A673 (cell line): ENCODE results near the gene PVALEF. TPM values are rescaled to one million over a fixed set of nuclear protein-coding genes. Genes with fewer than 3 reads are reported as not detected.

ENCODE experiments used
- BruUV-seq: library from RNA; stranded (reverse); fragments of 400-500 nt; replicated peaks from 2 replicates; lab custom pipeline; 2021; lab: Mats Ljungman, UMichigan
- CTCF ChIA-PET: fragments of 300-600 bp; sonication (Branson Sonifier 250); formaldehyde crosslinking; loops from one replicate; lab custom pipeline; 2022; ENCODE audit warnings: antibody characterized with exemption; lab: Charles Lee
- POLR2A ChIA-PET: fragments of 300-600 bp; sonication (Branson Sonifier 250); formaldehyde crosslinking; loops from one replicate; lab custom pipeline; 2022; ENCODE audit warnings: antibody characterized with exemption; ENCODE audit not compliant: low non-redundant PET; lab: Charles Lee
- DNase-seq: peaks from one replicate; pipeline ENCODE4 v3.0.0-alpha.2; 2015; ENCODE audit warnings: low spot score
- H3K27ac ChIP-seq: fragments of 200-600 bp; sonication (generic); 2 replicates; pipeline ENCODE4 v1.5.1; 2016; ENCODE audit warnings: mixed run types, low read depth, mild to moderate bottlenecking, mixed read lengths, antibody characterized with exemption, low read length; ENCODE audit not compliant: poor library complexity, severe bottlenecking
- H3K27me3 ChIP-seq: fragments of 200-600 bp; sonication (generic); replicated peaks from 2 replicates; pipeline ENCODE4 v1.6.1; 2017; ENCODE audit warnings: mixed run types, low read depth, mild to moderate bottlenecking, mixed read lengths, antibody characterized with exemption, low read length; ENCODE audit not compliant: insufficient read depth, poor library complexity
- H3K36me3 ChIP-seq: fragments of 200-600 bp; sonication (generic); 2 replicates; pipeline ENCODE4 v1.6.1; 2016; ENCODE audit warnings: mixed run types, mild to moderate bottlenecking, mixed read lengths, antibody characterized with exemption, low read length; ENCODE audit not compliant: insufficient read depth, poor library complexity, severe bottlenecking
- H3K4me1 ChIP-seq: fragments of 200-600 bp; sonication (generic); 2 replicates; pipeline ENCODE4 v1.6.1; 2017; ENCODE audit warnings: mixed run types, mild to moderate bottlenecking, mixed read lengths, antibody characterized with exemption, low read length; ENCODE audit not compliant: insufficient read depth, poor library complexity, severe bottlenecking
- H3K4me3 ChIP-seq: fragments of 200-600 bp; sonication (generic); 2 replicates; pipeline ENCODE4 v1.5.1; 2016; ENCODE audit warnings: low read depth, mixed run types, mild to moderate bottlenecking, mixed read lengths, low read length; ENCODE audit not compliant: poor library complexity, severe bottlenecking
- H3K9me3 ChIP-seq: fragments of 200-600 bp; sonication (generic); 2 replicates; pipeline ENCODE4 v1.6.1; 2016; ENCODE audit warnings: mixed run types, low read depth, mild to moderate bottlenecking, mixed read lengths, antibody characterized with exemption, low read length; ENCODE audit not compliant: poor library complexity, severe bottlenecking
- EZH2 ChIP-seq: fragments of 200-600 bp; sonication (generic); IDR thresholded peaks from 2 replicates; pipeline ENCODE4 v1.6.1; 2017; ENCODE audit warnings: borderline replicate concordance, low read depth, mild to moderate bottlenecking, mixed read lengths, antibody characterized with exemption, low read length; ENCODE audit not compliant: poor library complexity, severe bottlenecking
- intact Hi-C: fragments of 100-400 bp; cut with micrococcal nuclease; formaldehyde crosslinking; loops from one replicate; pipeline ENCODE4 v1.10.0; 2022; ENCODE audit not compliant: unreplicated experiment
- total RNA-seq: library from RNA; stranded (reverse); gene quantifications from 2 replicates; pipeline ENCODE4 v1.2.3, GENCODE V29; 2021
- TF ChIP-seq, protein P1 (sequence below): fragments of 300-800, 200-600 bp; sonication (generic); conservative IDR thresholded peaks from 2 replicates; pipeline ENCODE4 v1.5.1; 2017; ENCODE audit warnings: low read depth, mild to moderate bottlenecking, antibody characterized with exemption, low read length, moderate library complexity, mixed read lengths

The PVALEF gene
- total RNA-seq, 1 experiment from 2014 or later: not detected

- no peaks in the 10 kb centered on the region for H3K36me3 ChIP-seq
- ChIA-PET CTCF (no interaction called here), POLR2A (no interaction called here)
- H3K9me3 ChIP-seq: no peaks in the 10 kb centered on the region
- TF ChIP-seq EZH2: no peak
- TF ChIP-seq, protein P1, sequence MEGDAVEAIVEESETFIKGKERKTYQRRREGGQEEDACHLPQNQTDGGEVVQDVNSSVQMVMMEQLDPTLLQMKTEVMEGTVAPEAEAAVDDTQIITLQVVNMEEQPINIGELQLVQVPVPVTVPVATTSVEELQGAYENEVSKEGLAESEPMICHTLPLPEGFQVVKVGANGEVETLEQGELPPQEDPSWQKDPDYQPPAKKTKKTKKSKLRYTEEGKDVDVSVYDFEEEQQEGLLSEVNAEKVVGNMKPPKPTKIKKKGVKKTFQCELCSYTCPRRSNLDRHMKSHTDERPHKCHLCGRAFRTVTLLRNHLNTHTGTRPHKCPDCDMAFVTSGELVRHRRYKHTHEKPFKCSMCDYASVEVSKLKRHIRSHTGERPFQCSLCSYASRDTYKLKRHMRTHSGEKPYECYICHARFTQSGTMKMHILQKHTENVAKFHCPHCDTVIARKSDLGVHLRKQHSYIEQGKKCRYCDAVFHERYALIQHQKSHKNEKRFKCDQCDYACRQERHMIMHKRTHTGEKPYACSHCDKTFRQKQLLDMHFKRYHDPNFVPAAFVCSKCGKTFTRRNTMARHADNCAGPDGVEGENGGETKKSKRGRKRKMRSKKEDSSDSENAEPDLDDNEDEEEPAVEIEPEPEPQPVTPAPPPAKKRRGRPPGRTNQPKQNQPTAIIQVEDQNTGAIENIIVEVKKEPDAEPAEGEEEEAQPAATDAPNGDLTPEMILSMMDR: no peak
- no peaks in the 10 kb centered on the region for H3K27me3 ChIP-seq
- no peak for DNase-seq
- peaks cover 8% of the 10 kb centered on the region for H3K4me1 ChIP-seq
- BruUV-seq: no TSS peak
- no peak overlapping the region for H3K4me3 ChIP-seq
- no peak overlapping the region for H3K27ac ChIP-seq
- intact Hi-C loops: no loop called here
These were observed 53.2 kb downstream of the PVALEF start for GRCh38 chr17:81218459-81218858.

GRCh38 chr17:81218991-81219390 lies 53.7 kb downstream of the PVALEF start:
- Histone ChIP-seq H3K27ac (no peak overlapping the region), H3K27me3 (no peaks in the 10 kb centered on the region), H3K36me3 (no peaks in the 10 kb centered on the region), H3K4me3 (no peak overlapping the region), H3K4me1 (peaks cover 10% of the 10 kb centered on the region), H3K9me3 (no peaks in the 10 kb centered on the region)
- ChIA-PET CTCF (no interaction called here), POLR2A (no interaction called here)
- BruUV-seq: no TSS peak
- DNase-seq: no peak
- no peak for TF ChIP-seq EZH2
- TF ChIP-seq, protein P1: no peak
- intact Hi-C loops: no loop called here

- Histone ChIP-seq H3K4me1 (peaks cover 10% of the 10 kb centered on the region), H3K4me3 (no peak overlapping the region), H3K27me3 (no peaks in the 10 kb centered on the region), H3K36me3 (no peaks in the 10 kb centered on the region), H3K27ac (no peak overlapping the region), H3K9me3 (no peaks in the 10 kb centered on the region)
- TF ChIP-seq, protein P1: no peak
- no peak for TF ChIP-seq EZH2
- ChIA-PET CTCF (no interaction called here), POLR2A (no interaction called here)
- DNase-seq: no peak
- intact Hi-C loops: no loop called here
- no TSS peak for BruUV-seq
These were observed 54.3 kb downstream of the PVALEF start for GRCh38 chr17:81219476-81220180.
